CD14-positive monocyte (primary cell): ENCODE results near the gene PPM1H. TPM values are rescaled to one million over a fixed set of nuclear protein-coding genes. Genes with fewer than 3 reads are reported as not detected.

Experiments used
- DNase-seq, 3 donors: peaks; one replicate each; pipeline ENCODE4 v3.0.0-alpha.2; 2011 to 2022
- H2AFZ ChIP-seq: 2 replicates; pipeline ENCODE4 v1.6.0; 2012; ENCODE audit warnings: mild to moderate bottlenecking, low read depth, low read length, inconsistent platforms; ENCODE audit not compliant: insufficient read depth, poor library complexity, severe bottlenecking
- H3K27ac ChIP-seq, 2 donors: 1 replicate in 1 of 2; 2 replicates in 1 of 2; pipeline ENCODE4 v1.5.1; 2012 to 2013; ENCODE audit warnings: low read length in 2 of 2, control low read depth in 1 of 2, inconsistent platforms in 1 of 2, low read depth in 1 of 2, mild to moderate bottlenecking in 1 of 2
- H3K27me3 ChIP-seq, 2 donors: one replicate each; pipeline versions ENCODE4 v1.6.0 to v1.6.1; 2011 to 2013; ENCODE audit warnings: low read length in 2 of 2; ENCODE audit not compliant: control insufficient read depth in 2 of 2, insufficient read depth in 2 of 2
- H3K36me3 ChIP-seq, 2 donors: replicated peaks in 1 of 2; 1 replicate in 1 of 2; 2 replicates in 1 of 2; pipeline versions ENCODE4 v1.5.1 to v1.6.1; 2012 to 2013; ENCODE audit warnings: low read length in 2 of 2, control low read depth in 1 of 2, inconsistent platforms in 1 of 2, mild to moderate bottlenecking in 1 of 2; ENCODE audit not compliant: insufficient read depth in 2 of 2, control insufficient read depth in 1 of 2
- H3K4me1 ChIP-seq, 2 donors: 1 replicate in 1 of 2; 2 replicates in 1 of 2; pipeline versions ENCODE4 v1.5.1 to v1.6.1; 2012 to 2013; ENCODE audit warnings: low read length in 2 of 2, control low read depth in 1 of 2, inconsistent platforms in 1 of 2, mild to moderate bottlenecking in 1 of 2, moderate library complexity in 1 of 2; ENCODE audit not compliant: insufficient read depth in 2 of 2, control insufficient read depth in 1 of 2
- H3K4me2 ChIP-seq: replicated peaks from 2 replicates; pipeline ENCODE3; 2012; ENCODE audit warnings: low read length, moderate library complexity, mild to moderate bottlenecking; ENCODE audit not compliant: poor library complexity, severe bottlenecking; ENCODE audit errors: extremely low read depth
- H3K4me3 ChIP-seq, 3 experiments: fragments of 200-600 bp in 1 of 3; sonication (generic) in 1 of 3; replicated peaks in 1 of 3; 1 replicate in 2 of 3; 2 replicates in 1 of 3; pipeline ENCODE4 v1.5.1; 2011 to 2013; ENCODE audit warnings: low read length in 3 of 3, mild to moderate bottlenecking in 3 of 3, control low read depth in 2 of 3, low read depth in 2 of 3, inconsistent platforms in 1 of 3, moderate library complexity in 1 of 3
- H3K79me2 ChIP-seq: 2 replicates; pipeline ENCODE4 v1.6.0; 2012; ENCODE audit warnings: mild to moderate bottlenecking, control low read depth, inconsistent platforms, low read length, moderate library complexity; ENCODE audit not compliant: insufficient read depth
- H3K9ac ChIP-seq: 2 replicates; pipeline ENCODE4 v1.6.0; 2017; ENCODE audit warnings: low read length, mild to moderate bottlenecking; ENCODE audit not compliant: insufficient read depth, poor library complexity, severe bottlenecking
- H3K9me3 ChIP-seq, 2 donors: replicated peaks in 1 of 2; 1 replicate in 1 of 2; 2 replicates in 1 of 2; pipeline versions ENCODE4 v1.5.1 to v1.6.1; 2012 to 2013; ENCODE audit warnings: low read length in 2 of 2, control low read depth in 1 of 2; ENCODE audit not compliant: control insufficient read depth in 1 of 2, insufficient read depth in 1 of 2
- H4K20me1 ChIP-seq: 2 replicates; pipeline ENCODE4 v1.6.0; 2012; ENCODE audit warnings: mild to moderate bottlenecking, low read length, control low read depth, moderate library complexity; ENCODE audit not compliant: insufficient read depth
- H3K27ac Mint-ChIP-seq, 7 donors: one replicate each; pipeline ENCODE4 v1.8.0; 2020; ENCODE audit warnings: mild to moderate bottlenecking in 7 of 7, mixed read lengths in 7 of 7, moderate library complexity in 6 of 7, inconsistent platforms in 2 of 7
- H3K27me3 Mint-ChIP-seq, 3 donors: one replicate each; pipeline ENCODE4 v1.8.0; 2021 to 2022; ENCODE audit warnings: low read depth in 3 of 3, mild to moderate bottlenecking in 3 of 3, mixed read lengths in 3 of 3, moderate library complexity in 3 of 3, inconsistent platforms in 1 of 3
- H3K36me3 Mint-ChIP-seq, 2 donors: one replicate each; pipeline ENCODE4 v1.8.0; 2020; ENCODE audit warnings: mixed read lengths in 2 of 2, inconsistent platforms in 1 of 2, mild to moderate bottlenecking in 1 of 2
- H3K4me1 Mint-ChIP-seq: one replicate; pipeline ENCODE4 v1.8.0; 2020; ENCODE audit warnings: mild to moderate bottlenecking, mixed read lengths
- H3K4me3 Mint-ChIP-seq, 2 donors: one replicate each; pipeline ENCODE4 v1.8.0; 2020; ENCODE audit warnings: mild to moderate bottlenecking in 2 of 2, mixed read lengths in 2 of 2, moderate library complexity in 1 of 2
- H3K9me3 Mint-ChIP-seq, 7 donors: one replicate each; pipeline ENCODE4 v1.8.0; 2020 to 2022; ENCODE audit warnings: mixed read lengths in 7 of 7, mild to moderate bottlenecking in 6 of 7, moderate library complexity in 6 of 7, inconsistent platforms in 2 of 7
- CTCF ChIP-seq: fragments of 200-600 bp; IDR thresholded peaks from one replicate; pipeline ENCODE4 v1.8.0; 2022; ENCODE audit warnings: antibody characterized with exemption, mild to moderate bottlenecking
- WGBS: methylation state at CpG from one replicate; pipeline ENCODE4 v1.1.5; 2013; ENCODE audit warnings: missing lambda C conversion rate; ENCODE audit not compliant: insufficient coverage; 5-methylcytosine and 5-hydroxymethylcytosine counted together
- intact Hi-C, 2 donors: fragments of 100-400 bp; cut with micrococcal nuclease; formaldehyde crosslinking; loops; one replicate each; pipeline versions ENCODE4 v1.15.0 to v1.15.1; 2023
- polyA plus RNA-seq, 3 donors: library from polyadenylated mRNA; depleted of rRNA in 1 of 3; unstranded in 2 of 3; stranded (reverse) in 1 of 3; fragments of 300-500 nt in 2 of 3; fragments of >200 nt in 1 of 3; fragmentation: Illumina TruSeq in 2 of 3; gene quantifications; 1 replicate in 2 of 3; 2 replicates in 1 of 3; pipeline ENCODE4 v1.2.3, GENCODE V29; 2012 to 2021

The PPM1H gene
- polyA plus RNA-seq, 3 donors = 1.5 to 2.8 (median 1.9) TPM

GRCh38 chr12:62728741-62729140 is 206.2 kb downstream of the PPM1H start:
- intact Hi-C loops = no loop called here
- no peaks in the 10 kb centered on the region for H3K9me3 Mint-ChIP-seq
- peak in 2 of 3 donors; percentile 47 to 70 for DNase-seq
- H3K27me3 Mint-ChIP-seq = peaks cover 0 to 2% (median 0%) of the 10 kb centered on the region in 3 donors
- Histone ChIP-seq H3K79me2 (no peaks in the 10 kb centered on the region), H3K4me2 (no peak overlapping the region), H3K9me3 (no peaks in the 10 kb centered on the region), H4K20me1 (no peaks in the 10 kb centered on the region), H3K27me3 (no peaks in the 10 kb centered on the region), H3K36me3 (no peaks in the 10 kb centered on the region), H2AFZ (peak overlapping the region; percentile 37), H3K9ac (no peak overlapping the region), H3K4me1 (peaks cover 49 to 61% of the 10 kb centered on the region in 2 donors), H3K27ac (no peak overlapping the region), H3K4me3 (peak overlapping the region in 1 of 3 experiments; percentile 2)
- peaks cover 2% of the 10 kb centered on the region in 2 donors for H3K36me3 Mint-ChIP-seq
- H3K4me1 Mint-ChIP-seq = peaks cover 66% of the 10 kb centered on the region
- TF ChIP-seq CTCF = no peak
- peak overlapping the region; percentile 68 to 91 (median 80) for H3K27ac Mint-ChIP-seq
- peak overlapping the region; percentile 49 to 69 for H3K4me3 Mint-ChIP-seq
- 100% methylated on average over 1 of the region's 2 CpGs for WGBS

GRCh38 chr12:62726471-62726980 is 208.4 kb downstream of the PPM1H start:
- H3K9ac ChIP-seq = no peak overlapping the region
- no peaks in the 10 kb centered on the region for H4K20me1 ChIP-seq
- H2AFZ ChIP-seq = no peak overlapping the region
- H3K79me2 ChIP-seq = no peaks in the 10 kb centered on the region
- 94% methylated on average over 6 of the region's 6 CpGs for WGBS
- no peak for TF ChIP-seq CTCF
- Mint-ChIP-seq H3K9me3 (no peaks in the 10 kb centered on the region), H3K36me3 (peaks cover 0 to 2% of the 10 kb centered on the region in 2 donors), H3K27me3 (peaks cover 0 to 2% (median 0%) of the 10 kb centered on the region in 3 donors), H3K4me3 (no peak overlapping the region), H3K27ac (no peak overlapping the region), H3K4me1 (peaks cover 45% of the 10 kb centered on the region)
- H3K4me1 ChIP-seq = peaks cover 30 to 39% of the 10 kb centered on the region in 2 donors
- no peaks in the 10 kb centered on the region for H3K9me3 ChIP-seq
- no peak overlapping the region for H3K4me2 ChIP-seq
- H3K4me3 ChIP-seq = no peak overlapping the region
- intact Hi-C loops = no loop called here
- H3K27me3 ChIP-seq = no peaks in the 10 kb centered on the region
- no peaks in the 10 kb centered on the region for H3K36me3 ChIP-seq
- DNase-seq = no peak
- no peak overlapping the region for H3K27ac ChIP-seq
